Liver (tissue), 3 donors: ENCODE data around the gene FUNDC2.

Experiments
- ATF3 ChIP-seq: IDR thresholded peaks from 2 replicates; pipeline ENCODE4 v1.6.1; 2016; ENCODE audit warnings: antibody characterized with exemption
- CTCF ChIP-seq: fragments of 150-350 bp; IDR thresholded peaks from 2 replicates; pipeline ENCODE4 v1.5.1; 2017; ENCODE audit warnings: improper control_type of control experiment, low read depth, low read length; ENCODE audit not compliant: missing input control
- EGR1 ChIP-seq, 2 donors: IDR thresholded peaks; 2 replicates each; pipeline ENCODE4 v1.6.1; 2016 to 2018; ENCODE audit warnings: antibody characterized with exemption in 2 of 2, low read depth in 2 of 2
- FOXA1 ChIP-seq: IDR thresholded peaks from 2 replicates; pipeline ENCODE4 v1.6.1; 2016; ENCODE audit warnings: antibody characterized with exemption
- GABPA ChIP-seq, 2 donors: IDR thresholded peaks in 1 of 2; conservative IDR thresholded peaks in 1 of 2; 2 replicates each; pipeline ENCODE4 v1.6.1; 2016; ENCODE audit warnings: antibody characterized with exemption in 2 of 2, mild to moderate bottlenecking in 1 of 2, moderate library complexity in 1 of 2
- JUND ChIP-seq, 2 donors: IDR thresholded peaks; 2 replicates each; pipeline ENCODE4 v1.6.1; 2016; ENCODE audit warnings: antibody characterized with exemption in 2 of 2
- MAX ChIP-seq: IDR thresholded peaks from 2 replicates; pipeline ENCODE4 v1.6.1; 2016; ENCODE audit warnings: antibody characterized with exemption
- RAD21 ChIP-seq, 2 donors: IDR thresholded peaks; 2 replicates each; pipeline ENCODE4 v1.6.1; 2016; ENCODE audit warnings: antibody characterized with exemption in 2 of 2, mild to moderate bottlenecking in 2 of 2
- REST ChIP-seq: IDR thresholded peaks from 2 replicates; pipeline ENCODE4 v1.6.1; 2016; ENCODE audit warnings: antibody characterized with exemption, mild to moderate bottlenecking
- SP1 ChIP-seq: IDR thresholded peaks from 2 replicates; pipeline ENCODE4 v1.6.1; 2018; ENCODE audit warnings: antibody characterized with exemption, mild to moderate bottlenecking
- TAF1 ChIP-seq: conservative IDR thresholded peaks from 2 replicates; pipeline ENCODE4 v1.6.1; 2016; ENCODE audit warnings: antibody characterized with exemption, mild to moderate bottlenecking
- YY1 ChIP-seq: IDR thresholded peaks from 2 replicates; pipeline ENCODE4 v1.6.1; 2016; ENCODE audit warnings: antibody characterized with exemption, mild to moderate bottlenecking
- ZBTB33 ChIP-seq: IDR thresholded peaks from 2 replicates; pipeline ENCODE4 v1.6.1; 2016; ENCODE audit warnings: antibody characterized with exemption
- donor health status: healthy.
- donor health status: healthy.

DNA sequence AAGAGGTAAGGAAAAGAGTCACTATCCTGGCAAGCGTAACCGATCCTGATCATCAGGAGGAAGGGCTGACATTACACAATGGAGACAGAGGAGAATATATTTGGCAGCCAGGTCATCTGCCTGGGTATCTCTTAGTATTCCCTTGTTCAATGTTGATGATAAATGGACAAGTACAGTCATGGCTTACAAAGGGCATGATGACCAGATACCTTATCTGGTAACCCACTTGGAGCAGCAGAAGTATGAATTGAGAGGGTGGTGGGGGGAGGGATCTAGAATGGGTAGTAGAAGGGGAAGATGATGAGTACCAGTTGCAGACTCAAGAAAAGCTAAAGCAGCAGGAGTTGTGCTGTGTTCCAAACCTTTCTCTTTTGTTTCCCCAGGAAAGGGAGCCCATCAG, 21.5 kb upstream of the FUNDC2 start:
- TF ChIP-seq CTCF = no peak
- TF ChIP-seq GABPA (IDR thresholded peaks at IDR 0.05 in 1 of 2, conservative IDR thresholded peaks at IDR 0.05 in 1 of 2) = no peak
- no peak for TF ChIP-seq YY1
- TF ChIP-seq ZBTB33 = no peak
- TF ChIP-seq MAX = no peak
- TF ChIP-seq REST = no peak
- no peak for TF ChIP-seq SP1
- no peak for TF ChIP-seq RAD21 (IDR thresholded peaks at IDR 0.05)
- no peak for TF ChIP-seq JUND (IDR thresholded peaks at IDR 0.05)
- TF ChIP-seq FOXA1 = no peak
- no peak for TF ChIP-seq TAF1
- TF ChIP-seq EGR1 (IDR thresholded peaks at IDR 0.05; ENCODE audit: low read depth in 2 of 2) = no peak
- no peak for TF ChIP-seq ATF3
